Hepatocyte (in vitro differentiated cells): Measurements from ENCODE around the gene UBA5.

Source experiments
- CTCF ChIP-seq: fragments of 200-600 bp; sonication (generic); IDR thresholded peaks from 2 replicates; pipeline ENCODE4 v1.5.1; 2016; ENCODE audit warnings: antibody characterized with exemption, mild to moderate bottlenecking; ENCODE audit not compliant: poor library complexity
- EZH2 ChIP-seq: fragments of 200-600 bp; sonication (generic); IDR thresholded peaks from 2 replicates; pipeline ENCODE4 v1.6.1; 2016; ENCODE audit warnings: antibody characterized with exemption, mild to moderate bottlenecking, borderline replicate concordance
- EZH2phosphoT487 ChIP-seq: fragments of 200-600 bp; sonication (generic); IDR thresholded peaks from one replicate; pipeline ENCODE4 v1.6.1; 2018; ENCODE audit warnings: antibody characterized with exemption, mild to moderate bottlenecking, low read depth, moderate library complexity; ENCODE audit not compliant: unreplicated experiment, severe bottlenecking

GRCh38 chr3:132709761-132710160 is 49.6 kb downstream of the UBA5 start:
- TF ChIP-seq CTCF = no peak
- TF ChIP-seq EZH2phosphoT487 = no peak
- TF ChIP-seq EZH2 = no peak
